MM.1S (cell line): Measurements from ENCODE around the gene ASB2.

ENCODE experiments used
- DNase-seq: peaks from one replicate; pipeline ENCODE4 v3.0.0-alpha.2; 2015
- H2AFZ ChIP-seq: fragments of 300-600 bp; sonication (generic); 2 replicates; pipeline ENCODE4 v1.6.0; 2016; ENCODE audit warnings: antibody characterized with exemption, low read length
- H3F3A ChIP-seq: fragments of 300-600 bp; sonication (generic); 2 replicates; pipeline ENCODE4 v1.6.1; 2016; ENCODE audit warnings: mild to moderate bottlenecking, antibody characterized with exemption, low read length, moderate library complexity, mixed read lengths; ENCODE audit not compliant: insufficient read depth
- H3K27ac ChIP-seq: fragments of 300-600 bp; sonication (generic); 2 replicates; pipeline ENCODE4 v1.5.1; 2016; ENCODE audit warnings: mild to moderate bottlenecking, low read length
- H3K27me3 ChIP-seq: fragments of 300-600 bp; sonication (generic); replicated peaks from 2 replicates; pipeline ENCODE4 v1.6.0; 2016; ENCODE audit warnings: low read length; ENCODE audit not compliant: insufficient read depth
- H3K36me3 ChIP-seq: fragments of 300-600 bp; sonication (generic); replicated peaks from 2 replicates; pipeline ENCODE4 v1.6.1; 2016; ENCODE audit warnings: mild to moderate bottlenecking, low read length, mixed read lengths; ENCODE audit not compliant: insufficient read depth
- H3K4me1 ChIP-seq: fragments of 300-600 bp; sonication (generic); 2 replicates; pipeline ENCODE4 v1.6.1; 2016; ENCODE audit warnings: low read length, mixed read lengths
- H3K4me2 ChIP-seq: fragments of 300-600 bp; sonication (generic); 2 replicates; pipeline ENCODE4 v1.6.0; 2016; ENCODE audit warnings: low read depth, low read length
- H3K4me3 ChIP-seq: fragments of 300-600 bp; sonication (generic); 2 replicates; pipeline ENCODE4 v1.5.1; 2016; ENCODE audit warnings: low read length, mixed read lengths
- H3K79me2 ChIP-seq: fragments of 300-600 bp; sonication (generic); 2 replicates; pipeline ENCODE4 v1.6.1; 2016; ENCODE audit warnings: mixed run types, low read length, mixed read lengths
- H3K9ac ChIP-seq: fragments of 300-600 bp; sonication (generic); 2 replicates; pipeline ENCODE4 v1.6.1; 2016; ENCODE audit warnings: low read length, mixed read lengths
- H3K9me2 ChIP-seq: fragments of 300-600 bp; sonication (generic); replicated peaks from 2 replicates; pipeline ENCODE4 v1.6.1; 2016; ENCODE audit warnings: mild to moderate bottlenecking, low read length, mixed read lengths; ENCODE audit not compliant: insufficient read depth
- H3K9me3 ChIP-seq: fragments of 300-600 bp; sonication (generic); replicated peaks from 2 replicates; pipeline ENCODE4 v1.6.1; 2016; ENCODE audit warnings: mild to moderate bottlenecking, low read length, mixed read lengths; ENCODE audit not compliant: insufficient read depth
- H4K20me1 ChIP-seq: fragments of 300-600 bp; sonication (generic); 2 replicates; pipeline ENCODE4 v1.6.1; 2016; ENCODE audit warnings: mild to moderate bottlenecking, low read length, moderate library complexity, mixed read lengths; ENCODE audit not compliant: insufficient read depth
- CTCF ChIP-seq: fragments of 300-600 bp; sonication (generic); IDR thresholded peaks from 2 replicates; pipeline ENCODE4 v1.5.1; 2016; ENCODE audit warnings: antibody characterized with exemption, low read length, mixed read lengths
- EZH2 ChIP-seq: fragments of 300-600 bp; sonication (generic); optimal IDR thresholded peaks from 2 replicates; pipeline ENCODE3; 2017; ENCODE audit warnings: low read depth, mild to moderate bottlenecking, antibody characterized with exemption, low read length, mixed read lengths
- EZH2phosphoT487 ChIP-seq: fragments of 300-600 bp; sonication (generic); IDR thresholded peaks from 2 replicates; pipeline ENCODE4 v1.6.1; 2018; ENCODE audit warnings: antibody characterized with exemption, low read length

ASB2 gene

GRCh38 chr14:93930989-93931307 is 45.4 kb downstream of the ASB2 start:
- Histone ChIP-seq H3K27ac (no peak overlapping the region), H4K20me1 (no peaks in the 10 kb centered on the region), H3K9me2 (no peaks in the 10 kb centered on the region), H3K9me3 (no peaks in the 10 kb centered on the region), H2AFZ (no peak overlapping the region), H3K4me1 (no peaks in the 10 kb centered on the region), H3K4me3 (no peak overlapping the region), H3K9ac (no peak overlapping the region), H3F3A (no peaks in the 10 kb centered on the region), H3K4me2 (no peak overlapping the region), H3K27me3 (no peaks in the 10 kb centered on the region), H3K36me3 (no peaks in the 10 kb centered on the region), H3K79me2 (no peaks in the 10 kb centered on the region)
- DNase-seq: no peak
- no peak for TF ChIP-seq CTCF
- TF ChIP-seq EZH2: no peak
- no peak for TF ChIP-seq EZH2phosphoT487

- no peak overlapping the region for H3K9ac ChIP-seq
- H3K4me1 ChIP-seq: no peaks in the 10 kb centered on the region
- no peak overlapping the region for H2AFZ ChIP-seq
- H4K20me1 ChIP-seq: no peaks in the 10 kb centered on the region
- no peaks in the 10 kb centered on the region for H3K79me2 ChIP-seq
- no peak overlapping the region for H3K4me3 ChIP-seq
- H3K27ac ChIP-seq: no peak overlapping the region
- no peak for DNase-seq
- H3K9me3 ChIP-seq: no peaks in the 10 kb centered on the region
- no peaks in the 10 kb centered on the region for H3K36me3 ChIP-seq
- no peak overlapping the region for H3K4me2 ChIP-seq
- H3K27me3 ChIP-seq: no peaks in the 10 kb centered on the region
- H3K9me2 ChIP-seq: no peaks in the 10 kb centered on the region
- TF ChIP-seq EZH2 (no peak), CTCF (no peak), EZH2phosphoT487 (no peak)
- H3F3A ChIP-seq: no peaks in the 10 kb centered on the region
Observed at GRCh38 chr14:93930296-93930988, 45.9 kb downstream of the ASB2 start.

DNA sequence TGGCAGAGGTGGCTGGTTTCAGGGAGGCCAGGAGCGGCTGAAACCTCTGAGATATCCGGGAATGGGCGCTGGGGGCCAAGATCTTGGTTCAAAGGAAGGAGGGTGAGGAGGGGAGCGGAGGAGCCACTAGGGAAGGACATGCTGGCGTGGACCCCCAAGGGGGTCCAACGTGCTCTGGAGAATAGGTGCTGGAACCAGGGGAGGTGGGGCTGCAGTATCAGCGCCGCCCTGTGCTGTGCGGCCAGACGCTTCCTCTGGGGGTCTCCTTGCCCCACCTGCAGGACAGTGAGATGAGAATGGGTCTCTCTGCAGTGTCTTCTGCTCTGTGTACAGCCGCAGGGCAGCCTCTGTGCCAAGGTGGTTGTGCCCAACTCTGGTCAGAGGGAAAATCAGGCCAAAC is 46.7 kb downstream of the ASB2 start:
- Histone ChIP-seq H3F3A (no peaks in the 10 kb centered on the region), H3K9me3 (no peaks in the 10 kb centered on the region), H3K79me2 (no peaks in the 10 kb centered on the region), H3K4me1 (no peaks in the 10 kb centered on the region), H3K9me2 (no peaks in the 10 kb centered on the region), H3K9ac (no peak overlapping the region), H3K36me3 (no peaks in the 10 kb centered on the region), H3K4me2 (no peak overlapping the region), H3K4me3 (no peak overlapping the region), H3K27me3 (no peaks in the 10 kb centered on the region), H2AFZ (no peak overlapping the region), H3K27ac (no peak overlapping the region), H4K20me1 (no peaks in the 10 kb centered on the region)
- no peak for DNase-seq
- TF ChIP-seq EZH2: no peak
- no peak for TF ChIP-seq EZH2phosphoT487
- no peak for TF ChIP-seq CTCF
